MM.1S (cell line): Measurements from ENCODE around the gene MTHFD1L.

ENCODE experiments used
- DNase-seq: peaks from one replicate; pipeline ENCODE4 v3.0.0-alpha.2; 2015
- H2AFZ ChIP-seq: fragments of 300-600 bp; sonication (generic); 2 replicates; pipeline ENCODE4 v1.6.0; 2016; ENCODE audit warnings: antibody characterized with exemption, low read length
- H3F3A ChIP-seq: fragments of 300-600 bp; sonication (generic); 2 replicates; pipeline ENCODE4 v1.6.1; 2016; ENCODE audit warnings: mild to moderate bottlenecking, antibody characterized with exemption, low read length, moderate library complexity, mixed read lengths; ENCODE audit not compliant: insufficient read depth
- H3K27ac ChIP-seq: fragments of 300-600 bp; sonication (generic); 2 replicates; pipeline ENCODE4 v1.5.1; 2016; ENCODE audit warnings: mild to moderate bottlenecking, low read length
- H3K27me3 ChIP-seq: fragments of 300-600 bp; sonication (generic); replicated peaks from 2 replicates; pipeline ENCODE4 v1.6.0; 2016; ENCODE audit warnings: low read length; ENCODE audit not compliant: insufficient read depth
- H3K36me3 ChIP-seq: fragments of 300-600 bp; sonication (generic); replicated peaks from 2 replicates; pipeline ENCODE4 v1.6.1; 2016; ENCODE audit warnings: mild to moderate bottlenecking, low read length, mixed read lengths; ENCODE audit not compliant: insufficient read depth
- H3K4me1 ChIP-seq: fragments of 300-600 bp; sonication (generic); 2 replicates; pipeline ENCODE4 v1.6.1; 2016; ENCODE audit warnings: low read length, mixed read lengths
- H3K4me2 ChIP-seq: fragments of 300-600 bp; sonication (generic); 2 replicates; pipeline ENCODE4 v1.6.0; 2016; ENCODE audit warnings: low read depth, low read length
- H3K4me3 ChIP-seq: fragments of 300-600 bp; sonication (generic); 2 replicates; pipeline ENCODE4 v1.5.1; 2016; ENCODE audit warnings: low read length, mixed read lengths
- H3K79me2 ChIP-seq: fragments of 300-600 bp; sonication (generic); 2 replicates; pipeline ENCODE4 v1.6.1; 2016; ENCODE audit warnings: mixed run types, low read length, mixed read lengths
- H3K9ac ChIP-seq: fragments of 300-600 bp; sonication (generic); 2 replicates; pipeline ENCODE4 v1.6.1; 2016; ENCODE audit warnings: low read length, mixed read lengths
- H3K9me2 ChIP-seq: fragments of 300-600 bp; sonication (generic); replicated peaks from 2 replicates; pipeline ENCODE4 v1.6.1; 2016; ENCODE audit warnings: mild to moderate bottlenecking, low read length, mixed read lengths; ENCODE audit not compliant: insufficient read depth
- H3K9me3 ChIP-seq: fragments of 300-600 bp; sonication (generic); replicated peaks from 2 replicates; pipeline ENCODE4 v1.6.1; 2016; ENCODE audit warnings: mild to moderate bottlenecking, low read length, mixed read lengths; ENCODE audit not compliant: insufficient read depth
- H4K20me1 ChIP-seq: fragments of 300-600 bp; sonication (generic); 2 replicates; pipeline ENCODE4 v1.6.1; 2016; ENCODE audit warnings: mild to moderate bottlenecking, low read length, moderate library complexity, mixed read lengths; ENCODE audit not compliant: insufficient read depth
- EZH2 ChIP-seq: fragments of 300-600 bp; sonication (generic); optimal IDR thresholded peaks from 2 replicates; pipeline ENCODE3; 2017; ENCODE audit warnings: low read depth, mild to moderate bottlenecking, antibody characterized with exemption, low read length, mixed read lengths
- EZH2phosphoT487 ChIP-seq: fragments of 300-600 bp; sonication (generic); IDR thresholded peaks from 2 replicates; pipeline ENCODE4 v1.6.1; 2018; ENCODE audit warnings: antibody characterized with exemption, low read length
- TF ChIP-seq, protein P1 (sequence below): fragments of 300-600 bp; sonication (generic); IDR thresholded peaks from 2 replicates; pipeline ENCODE4 v1.5.1; 2016; ENCODE audit warnings: antibody characterized with exemption, low read length, mixed read lengths

Gene MTHFD1L

DNA sequence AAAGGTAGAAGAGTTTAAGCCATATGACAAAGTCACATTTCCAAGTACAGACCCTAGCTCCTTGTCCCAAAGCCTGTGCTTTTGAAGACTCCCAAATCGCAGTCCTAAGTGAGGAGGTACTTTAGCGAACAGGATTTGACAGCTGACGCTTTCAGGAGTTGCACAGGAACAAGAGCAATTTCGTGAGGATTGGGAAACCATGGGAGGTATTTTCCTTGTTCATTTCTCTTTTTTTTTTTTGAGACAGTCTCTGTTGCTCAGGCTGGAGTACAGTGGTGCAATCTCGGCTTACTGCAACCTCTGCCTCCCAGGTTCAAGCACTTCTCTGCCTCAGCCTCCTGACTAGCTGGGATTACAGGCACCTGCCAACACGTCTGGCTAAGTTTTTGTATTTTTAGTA lies 150.6 kb downstream of the MTHFD1L start:
- H3K9ac ChIP-seq = no peak overlapping the region
- H3K4me2 ChIP-seq = no peak overlapping the region
- no peaks in the 10 kb centered on the region for H3K36me3 ChIP-seq
- TF ChIP-seq, protein P1, sequence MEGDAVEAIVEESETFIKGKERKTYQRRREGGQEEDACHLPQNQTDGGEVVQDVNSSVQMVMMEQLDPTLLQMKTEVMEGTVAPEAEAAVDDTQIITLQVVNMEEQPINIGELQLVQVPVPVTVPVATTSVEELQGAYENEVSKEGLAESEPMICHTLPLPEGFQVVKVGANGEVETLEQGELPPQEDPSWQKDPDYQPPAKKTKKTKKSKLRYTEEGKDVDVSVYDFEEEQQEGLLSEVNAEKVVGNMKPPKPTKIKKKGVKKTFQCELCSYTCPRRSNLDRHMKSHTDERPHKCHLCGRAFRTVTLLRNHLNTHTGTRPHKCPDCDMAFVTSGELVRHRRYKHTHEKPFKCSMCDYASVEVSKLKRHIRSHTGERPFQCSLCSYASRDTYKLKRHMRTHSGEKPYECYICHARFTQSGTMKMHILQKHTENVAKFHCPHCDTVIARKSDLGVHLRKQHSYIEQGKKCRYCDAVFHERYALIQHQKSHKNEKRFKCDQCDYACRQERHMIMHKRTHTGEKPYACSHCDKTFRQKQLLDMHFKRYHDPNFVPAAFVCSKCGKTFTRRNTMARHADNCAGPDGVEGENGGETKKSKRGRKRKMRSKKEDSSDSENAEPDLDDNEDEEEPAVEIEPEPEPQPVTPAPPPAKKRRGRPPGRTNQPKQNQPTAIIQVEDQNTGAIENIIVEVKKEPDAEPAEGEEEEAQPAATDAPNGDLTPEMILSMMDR = no peak
- no peak for TF ChIP-seq EZH2phosphoT487
- TF ChIP-seq EZH2 = no peak
- no peak overlapping the region for H3K4me3 ChIP-seq
- H3F3A ChIP-seq = no peaks in the 10 kb centered on the region
- H4K20me1 ChIP-seq = no peaks in the 10 kb centered on the region
- no peak overlapping the region for H3K27ac ChIP-seq
- H3K9me3 ChIP-seq = no peaks in the 10 kb centered on the region
- no peak overlapping the region for H2AFZ ChIP-seq
- no peaks in the 10 kb centered on the region for H3K79me2 ChIP-seq
- no peak for DNase-seq
- no peaks in the 10 kb centered on the region for H3K4me1 ChIP-seq
- H3K9me2 ChIP-seq = no peaks in the 10 kb centered on the region
- no peaks in the 10 kb centered on the region for H3K27me3 ChIP-seq

DNA sequence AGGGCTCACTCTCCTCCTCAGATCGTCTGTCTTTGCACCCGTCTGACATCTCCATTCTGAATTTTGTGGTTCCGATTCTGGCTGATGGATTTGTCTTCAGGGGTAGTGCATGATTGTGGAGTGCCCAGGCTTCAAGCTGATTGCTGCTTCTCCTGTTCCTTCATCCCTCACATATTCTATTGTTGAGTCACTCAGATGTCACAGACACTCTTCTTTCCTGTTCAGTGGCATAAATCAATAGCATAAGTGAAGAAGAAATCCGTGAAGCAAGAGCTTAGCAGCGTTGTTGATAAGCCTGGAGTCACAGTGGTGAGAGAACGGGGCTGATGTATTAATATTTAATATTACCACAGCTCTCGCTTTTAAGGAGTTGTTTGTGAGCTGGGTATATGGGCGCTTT lies 152.5 kb downstream of the MTHFD1L start:
- no peak for DNase-seq
- Histone ChIP-seq H2AFZ (no peak overlapping the region), H3K36me3 (no peaks in the 10 kb centered on the region), H3K4me3 (no peak overlapping the region), H3K9me3 (no peaks in the 10 kb centered on the region), H3K27me3 (no peaks in the 10 kb centered on the region), H3F3A (no peaks in the 10 kb centered on the region), H4K20me1 (no peaks in the 10 kb centered on the region), H3K27ac (no peak overlapping the region), H3K79me2 (no peaks in the 10 kb centered on the region), H3K4me1 (no peaks in the 10 kb centered on the region), H3K9ac (no peak overlapping the region), H3K9me2 (no peaks in the 10 kb centered on the region), H3K4me2 (no peak overlapping the region)
- TF ChIP-seq, protein P1 = no peak
- no peak for TF ChIP-seq EZH2
- TF ChIP-seq EZH2phosphoT487 = no peak

DNA sequence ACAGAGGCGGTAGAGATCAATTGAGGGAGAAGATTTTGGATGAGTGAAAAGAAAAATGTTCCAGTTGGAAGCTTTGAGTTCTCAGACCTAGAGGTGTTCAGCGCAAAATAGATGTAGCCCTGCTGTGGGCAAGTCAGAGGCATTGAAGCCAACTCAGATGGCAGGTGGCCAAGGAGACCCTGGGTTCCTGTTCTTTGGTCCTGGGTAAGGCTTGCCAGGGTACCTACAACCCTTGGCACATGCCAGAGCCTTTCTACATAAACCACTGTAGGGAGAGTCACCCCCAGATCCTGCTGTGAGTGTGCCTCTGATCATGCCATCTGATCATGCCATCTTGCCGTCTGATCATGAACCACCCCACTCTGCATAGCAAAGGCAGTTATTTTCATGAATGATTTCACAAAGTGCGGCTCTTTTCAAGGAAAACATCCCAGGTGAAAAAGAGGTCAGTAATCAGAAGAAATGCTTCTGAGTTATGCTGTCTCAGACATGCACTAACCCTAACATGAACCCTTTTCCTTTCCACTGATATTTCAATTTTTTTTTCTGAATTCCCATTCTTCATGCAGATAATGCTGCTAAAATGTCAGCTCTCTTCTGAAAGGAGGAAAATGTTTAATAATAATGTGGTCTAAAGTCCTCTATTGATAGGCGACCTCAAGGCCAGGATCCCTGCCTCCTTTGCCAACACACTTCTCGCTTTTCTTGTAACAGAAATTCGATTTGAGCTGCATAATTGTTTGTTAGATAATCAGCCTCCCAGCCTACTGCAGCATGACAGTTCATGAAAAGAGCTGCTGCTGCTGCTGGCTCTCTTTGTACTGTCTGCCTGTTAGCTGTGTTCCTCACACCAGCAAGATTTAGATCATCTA lies 153.6 kb downstream of the MTHFD1L start:
- Histone ChIP-seq H3K36me3 (no peaks in the 10 kb centered on the region), H3K27ac (no peak overlapping the region), H3K27me3 (no peaks in the 10 kb centered on the region), H3K9me2 (no peaks in the 10 kb centered on the region), H4K20me1 (no peaks in the 10 kb centered on the region), H3K4me1 (no peaks in the 10 kb centered on the region), H3K4me3 (no peak overlapping the region), H3K9ac (no peak overlapping the region), H3F3A (no peaks in the 10 kb centered on the region), H2AFZ (no peak overlapping the region), H3K9me3 (no peaks in the 10 kb centered on the region), H3K79me2 (no peaks in the 10 kb centered on the region), H3K4me2 (no peak overlapping the region)
- DNase-seq = no peak
- TF ChIP-seq EZH2 (no peak), EZH2phosphoT487 (no peak)
- TF ChIP-seq, protein P1 = no peak
